Stimulated activated CD4-positive, alpha-beta T cell treated with anti-CD3 and anti-CD28 coated beads, Interleukin-1b, Interleukin-23, amount 100 ng/mL, for 24 hours (primary cell): ENCODE data around the gene RIOK1.

Experiments used
- DNase-seq, 4 experiments: peaks; one replicate each; pipeline ENCODE4 v3.0.0-alpha.2; 2020; ENCODE audit warnings: low read depth in 4 of 4, low spot score in 1 of 4

The RIOK1 gene

DNA sequence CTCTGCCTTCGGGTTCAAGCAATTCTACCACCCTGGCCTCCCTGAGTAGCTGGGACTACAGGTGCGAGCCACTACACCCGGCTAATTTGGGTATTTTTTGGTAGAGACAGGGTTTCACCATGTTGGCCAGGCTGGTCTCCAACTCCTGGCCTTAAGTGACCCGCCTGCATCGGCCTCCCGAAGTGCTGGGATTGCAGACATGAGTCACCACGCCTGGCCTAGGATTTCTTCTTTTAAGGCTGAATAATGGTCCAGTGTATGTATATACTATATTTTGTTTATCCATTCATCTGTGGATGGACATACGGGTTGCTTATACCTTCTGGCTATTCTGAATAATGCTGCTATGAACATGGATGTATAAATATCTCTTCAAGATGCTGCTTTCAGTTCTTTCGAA, 17.1 kb downstream of the RIOK1 start:
- no peak for DNase-seq

DNA sequence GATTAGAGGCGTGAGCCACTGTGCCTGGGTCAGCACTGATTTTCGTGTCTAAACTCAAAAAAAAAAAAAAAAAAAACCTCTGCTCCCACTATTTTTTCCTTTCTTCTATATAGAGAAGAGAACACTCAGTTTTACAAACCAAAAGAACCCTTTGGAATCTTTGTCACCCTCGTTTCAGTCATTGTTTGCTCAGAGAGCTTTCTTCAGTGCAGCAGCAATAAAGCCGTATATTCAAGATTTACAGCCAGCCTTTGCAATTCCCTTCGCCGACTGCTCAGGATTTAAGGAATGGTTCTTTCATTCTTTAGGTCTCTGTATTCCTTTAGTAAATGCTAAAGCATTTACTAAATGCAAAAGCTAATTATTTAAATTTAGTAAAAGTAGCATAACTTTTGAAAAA, 20.1 kb downstream of the RIOK1 start:
- no peak for DNase-seq

DNA sequence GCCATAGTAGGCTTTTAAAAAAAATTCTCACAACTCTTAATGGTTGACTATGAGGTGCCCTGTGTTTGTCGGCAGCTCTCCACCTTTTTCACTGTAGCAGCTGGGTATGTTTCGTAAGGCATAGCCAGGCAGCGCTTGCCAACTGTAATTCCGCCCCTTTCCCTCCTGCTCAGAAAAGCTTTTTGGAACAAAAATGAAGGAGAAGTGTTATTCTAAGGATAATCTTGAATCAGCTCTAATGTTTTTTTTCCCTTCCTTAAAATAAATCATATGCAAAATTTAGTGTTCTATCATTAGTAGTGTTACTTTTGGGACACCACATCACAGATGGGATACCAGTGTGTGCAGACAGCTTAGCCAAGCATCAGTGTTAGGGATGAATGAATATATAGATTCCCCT, 21.2 kb downstream of the RIOK1 start:
- no peak for DNase-seq

DNA sequence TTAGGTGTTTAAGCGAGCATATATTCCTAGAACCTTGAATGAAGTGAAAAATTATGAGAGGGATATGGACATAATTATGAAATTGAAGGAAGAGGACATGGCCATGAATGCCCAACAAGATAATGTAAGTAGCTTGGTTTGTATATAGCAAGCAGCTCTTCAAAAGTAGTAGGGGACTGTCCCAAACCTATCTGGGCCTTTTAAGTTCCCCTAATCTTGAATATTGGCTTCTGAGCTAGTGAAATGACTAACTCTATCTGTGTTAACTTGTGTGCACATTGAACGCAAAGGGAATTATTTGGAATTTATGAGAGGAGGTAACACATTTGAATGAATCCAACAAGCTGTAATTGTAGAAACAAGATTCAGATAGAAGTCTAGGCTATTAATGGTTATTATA, 21.7 kb downstream of the RIOK1 start:
- DNase-seq = no peak

DNA sequence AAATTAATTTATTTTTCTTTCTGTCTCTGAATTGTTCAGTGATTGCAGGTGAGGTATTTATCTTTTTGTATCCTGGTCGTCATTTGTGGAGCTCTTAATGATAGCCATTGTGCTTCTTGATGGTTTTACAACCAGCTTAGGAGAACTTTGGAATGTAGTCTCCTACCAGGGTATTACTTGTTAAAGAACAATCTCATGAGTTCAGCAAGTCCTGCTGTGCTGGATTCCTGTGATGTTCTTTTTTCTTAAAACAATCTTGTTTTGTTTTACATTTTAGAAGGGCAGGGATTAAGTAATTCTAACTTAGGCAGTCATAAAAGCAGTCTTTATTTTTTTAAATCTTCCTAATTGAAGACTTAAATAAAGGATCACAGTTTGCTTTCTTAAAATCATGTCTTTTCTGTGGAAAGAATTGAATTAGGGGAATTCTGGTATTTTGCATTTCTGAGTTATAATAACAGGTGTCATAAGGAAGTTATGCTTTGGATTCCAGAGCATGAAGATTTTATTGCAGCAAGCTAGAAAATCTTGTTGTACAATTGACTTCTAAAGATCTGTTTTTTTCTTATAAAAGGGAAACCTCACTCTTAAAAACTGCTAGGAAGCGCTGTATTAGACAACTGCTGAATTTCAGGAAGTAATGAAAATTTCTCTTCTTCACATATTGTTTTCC, 23.7 kb downstream of the RIOK1 start:
- DNase-seq = no peak

DNA sequence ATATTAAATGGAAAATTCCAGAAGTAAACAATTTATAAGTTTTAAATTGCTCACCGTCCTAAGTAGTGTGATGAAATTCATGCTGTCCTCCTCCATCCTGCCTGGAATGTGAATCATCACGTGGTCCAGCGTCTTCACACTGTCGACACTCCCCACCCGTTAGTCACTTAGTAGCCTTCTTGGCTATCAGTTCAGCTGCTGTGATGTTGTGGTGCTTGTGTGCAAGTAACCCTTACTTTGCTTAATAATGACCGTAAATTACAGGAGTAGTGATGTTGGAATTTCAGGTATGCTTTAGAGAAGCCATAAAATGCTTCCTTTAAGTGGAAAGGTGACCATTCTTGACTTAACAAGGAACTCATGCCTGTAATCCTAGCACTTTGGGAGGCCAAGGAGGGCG, 25.2 kb downstream of the RIOK1 start:
- DNase-seq = no peak

DNA sequence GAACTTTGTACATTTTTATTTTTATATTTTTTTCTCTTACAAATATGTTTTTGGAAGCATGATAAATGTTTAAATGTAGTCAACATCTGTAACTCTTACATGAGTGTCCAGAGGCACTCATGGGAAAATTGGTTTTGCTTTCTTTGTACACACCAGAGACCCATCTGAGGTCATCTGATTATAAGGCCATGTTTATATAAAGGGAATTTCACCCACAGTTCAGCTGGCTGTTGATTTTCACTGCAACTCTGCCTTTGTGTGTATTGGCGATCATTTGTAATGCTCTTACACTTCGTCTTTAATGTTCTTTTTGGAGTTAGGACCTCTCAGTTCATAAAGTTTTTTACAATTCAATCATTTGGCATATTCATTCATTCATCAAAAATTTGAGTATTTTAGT, 28.1 kb downstream of the RIOK1 start:
- DNase-seq = no peak

DNA sequence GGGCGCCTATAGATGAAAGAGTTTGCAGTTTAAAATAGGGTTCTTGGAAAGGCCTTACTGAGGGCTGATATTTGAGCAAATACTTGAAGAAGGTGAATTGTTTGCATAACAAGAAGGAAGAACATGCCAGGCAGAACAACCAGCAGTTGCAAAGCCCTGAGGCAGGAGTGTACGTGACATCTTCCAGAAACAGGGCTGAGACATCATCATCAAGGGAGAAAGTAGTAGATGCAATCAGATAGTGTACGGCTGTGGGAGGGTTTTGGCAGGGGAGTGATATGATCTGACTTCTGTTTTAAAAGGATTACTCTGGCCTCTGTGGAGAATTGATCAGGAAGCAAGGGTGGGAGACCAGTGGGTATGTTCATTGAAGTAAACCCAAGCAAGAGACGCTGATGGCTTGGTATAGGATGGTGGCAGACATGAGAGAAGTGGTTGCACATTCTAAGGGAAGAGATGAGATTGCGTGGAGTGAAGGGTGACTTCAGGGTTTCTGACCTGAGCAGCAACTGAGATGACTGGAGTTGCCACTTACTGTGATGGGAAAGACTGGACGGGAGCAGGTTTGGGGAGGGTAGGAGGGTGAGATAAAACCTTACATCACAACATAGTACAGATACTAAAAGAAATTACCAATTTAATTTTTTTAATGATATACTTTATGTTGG, 28.8 kb downstream of the RIOK1 start:
- DNase-seq = no peak

DNA sequence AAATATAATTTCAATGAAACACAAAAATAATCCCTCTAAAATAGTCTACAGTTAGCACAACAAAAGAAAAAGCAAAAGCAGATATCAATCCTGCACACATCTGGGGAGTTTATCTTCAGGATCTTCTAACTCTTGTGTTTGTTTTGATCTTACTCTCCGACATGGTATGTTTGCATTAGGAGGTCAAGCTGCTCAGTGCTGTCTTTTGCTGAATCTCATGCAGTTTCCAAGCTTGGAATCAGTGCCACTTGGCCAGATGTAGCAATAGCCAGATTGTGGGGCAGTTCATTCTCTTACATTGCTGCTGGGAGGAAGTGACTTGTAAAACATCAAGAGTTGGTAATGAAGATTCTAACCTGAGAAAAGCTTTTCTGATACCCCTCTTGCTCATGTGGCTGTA, 29.5 kb downstream of the RIOK1 start:
- no peak for DNase-seq

DNA sequence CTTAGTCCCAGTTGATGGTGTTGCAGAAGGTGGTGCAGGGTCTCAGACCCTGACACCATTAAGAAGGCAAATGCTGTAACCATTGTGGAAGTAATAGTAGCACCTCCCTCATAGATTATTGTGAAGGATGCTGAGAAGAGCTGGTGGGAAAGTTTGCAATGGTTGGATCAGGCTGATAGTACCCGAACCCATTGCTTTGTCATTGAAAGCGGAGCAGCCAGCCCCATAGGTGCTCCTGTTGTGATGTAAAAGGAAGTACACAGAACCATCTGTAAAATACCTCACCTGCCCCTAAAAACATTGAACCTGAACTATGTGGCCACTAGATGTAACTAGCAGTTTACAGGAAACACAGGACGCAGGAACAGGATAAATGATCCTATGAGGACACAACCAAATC, 31.5 kb downstream of the RIOK1 start:
- no peak for DNase-seq

DNA sequence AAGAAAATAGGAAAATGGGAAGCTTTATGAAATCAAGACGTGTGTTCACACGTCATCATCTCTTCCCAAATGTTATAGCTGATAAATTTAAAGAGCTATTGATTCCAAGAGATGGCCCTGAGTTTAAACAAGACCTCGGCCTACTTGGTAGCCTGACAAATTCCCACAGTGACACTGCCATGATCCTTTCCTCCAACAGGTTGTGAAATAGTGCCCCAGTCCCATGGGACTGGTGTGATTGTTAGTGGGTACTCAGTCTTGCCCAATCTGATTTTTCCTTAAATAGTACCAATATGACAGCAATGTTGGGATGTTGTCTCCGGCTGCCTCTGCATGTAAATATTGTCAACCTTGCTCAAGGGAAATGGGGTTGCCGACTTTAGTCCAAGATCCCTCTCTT, 34.5 kb downstream of the RIOK1 start:
- no peak for DNase-seq

DNA sequence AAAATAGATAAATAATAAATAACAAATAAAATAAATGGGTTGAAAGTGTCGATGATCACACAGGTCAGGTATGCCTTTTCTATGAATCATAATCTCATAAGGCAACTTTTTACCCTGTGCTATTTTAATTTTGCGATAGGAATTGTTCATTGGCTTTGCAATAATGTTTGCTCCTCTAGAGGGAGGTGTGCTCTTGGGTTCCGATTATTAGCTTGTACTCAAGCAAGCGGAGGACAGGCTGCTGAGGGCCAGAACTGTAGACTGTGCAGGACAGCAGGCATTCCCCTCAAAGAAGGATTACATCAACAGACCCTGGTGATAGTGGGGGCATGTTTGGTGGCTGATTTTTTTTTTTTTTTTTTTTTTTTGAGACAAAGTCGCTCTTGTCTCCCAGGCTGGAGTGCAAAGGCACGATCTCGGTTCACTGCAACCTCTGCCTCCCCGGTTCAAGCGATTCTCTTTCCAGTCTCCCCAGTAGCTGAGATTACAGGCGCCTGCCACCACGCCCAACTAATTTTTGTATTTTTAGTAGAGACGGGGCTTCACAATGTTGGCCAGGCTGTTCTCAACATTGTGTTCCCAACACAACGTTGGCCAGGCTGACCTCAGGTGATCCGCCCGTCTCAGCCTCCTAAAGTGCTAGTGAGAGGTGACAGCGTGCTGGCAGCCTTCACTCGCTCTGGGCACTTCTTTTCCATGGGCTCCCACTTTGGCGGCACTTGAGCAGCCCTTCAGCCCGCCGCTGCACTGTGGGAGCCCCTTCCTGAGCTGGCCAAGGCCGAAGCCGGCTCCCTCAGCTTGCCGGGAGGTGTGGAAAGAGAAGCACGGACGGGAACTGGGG, 35.6 kb downstream of the RIOK1 start:
- no peak for DNase-seq

DNA sequence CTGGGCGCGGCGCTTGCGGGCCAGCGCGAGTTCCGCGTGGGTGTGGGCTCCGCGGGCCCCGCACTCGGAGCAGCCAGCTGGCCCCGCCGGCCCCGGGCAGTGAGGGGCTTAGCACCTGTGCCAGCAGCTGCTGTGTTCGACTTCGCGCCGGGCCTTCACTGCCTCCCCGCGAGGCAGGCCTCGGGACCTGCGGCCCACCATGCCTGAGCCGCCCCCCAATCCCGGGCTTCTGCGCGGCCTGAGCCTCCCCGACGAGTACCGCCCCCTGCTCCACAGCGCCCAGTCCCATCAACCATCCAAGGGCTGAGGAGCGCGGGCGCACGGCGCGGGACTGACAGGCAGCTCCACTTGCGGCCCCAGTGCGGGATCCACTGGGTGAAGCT, 36.2 kb downstream of the RIOK1 start:
- DNase-seq = no peak

DNA sequence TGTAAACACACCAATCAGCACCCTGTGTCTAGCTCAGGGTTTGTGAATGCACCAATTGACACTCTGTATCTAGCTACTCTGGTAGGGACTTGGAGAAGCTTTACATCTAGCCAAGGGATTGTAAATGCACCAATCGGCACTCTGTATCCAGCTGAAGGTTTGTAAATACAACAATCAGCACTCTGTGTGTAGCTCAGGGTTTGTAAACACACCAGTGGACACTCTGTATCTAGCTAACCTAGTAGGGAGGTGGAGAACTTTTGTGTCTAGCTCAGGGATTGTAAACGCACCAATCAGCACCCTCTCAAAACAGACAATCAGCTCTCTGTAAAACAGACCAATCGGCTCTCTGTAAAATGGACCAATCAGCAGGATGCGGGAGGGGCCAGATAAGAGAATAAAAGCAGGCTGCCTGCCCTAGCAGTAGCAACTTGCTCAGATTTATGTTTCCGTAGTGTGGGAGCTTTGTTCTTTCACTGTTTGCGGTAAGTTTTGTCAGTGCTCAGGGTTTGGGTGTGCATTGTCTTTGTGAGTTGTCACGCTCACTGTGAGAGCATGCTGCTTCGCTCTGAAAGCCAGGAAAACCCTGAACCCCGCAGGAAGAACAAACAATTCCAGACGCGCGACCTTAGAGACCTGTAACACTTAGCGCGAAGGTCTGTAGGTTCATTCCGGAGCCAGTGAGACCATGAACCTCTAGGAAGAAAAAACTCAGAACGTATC, 37.0 kb downstream of the RIOK1 start:
- no peak for DNase-seq

DNA sequence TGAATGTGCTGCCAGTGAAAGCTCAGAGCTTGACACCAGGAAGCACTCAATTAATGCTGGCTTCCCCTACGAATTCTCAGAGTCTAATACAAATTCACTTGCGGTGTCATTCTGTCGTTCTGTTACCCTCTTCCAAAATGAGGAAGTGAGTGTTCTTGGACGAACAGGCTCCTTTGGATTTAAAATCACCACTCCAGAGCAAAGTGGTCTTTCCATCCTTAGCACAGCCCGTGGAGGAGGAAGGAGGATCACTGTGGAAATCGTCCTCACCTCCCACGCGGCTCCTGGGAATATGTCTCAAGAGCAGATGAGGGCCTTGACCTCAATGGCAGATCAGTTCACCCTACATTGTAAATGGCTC, 41.7 kb downstream of the RIOK1 start:
- DNase-seq = no peak

DNA sequence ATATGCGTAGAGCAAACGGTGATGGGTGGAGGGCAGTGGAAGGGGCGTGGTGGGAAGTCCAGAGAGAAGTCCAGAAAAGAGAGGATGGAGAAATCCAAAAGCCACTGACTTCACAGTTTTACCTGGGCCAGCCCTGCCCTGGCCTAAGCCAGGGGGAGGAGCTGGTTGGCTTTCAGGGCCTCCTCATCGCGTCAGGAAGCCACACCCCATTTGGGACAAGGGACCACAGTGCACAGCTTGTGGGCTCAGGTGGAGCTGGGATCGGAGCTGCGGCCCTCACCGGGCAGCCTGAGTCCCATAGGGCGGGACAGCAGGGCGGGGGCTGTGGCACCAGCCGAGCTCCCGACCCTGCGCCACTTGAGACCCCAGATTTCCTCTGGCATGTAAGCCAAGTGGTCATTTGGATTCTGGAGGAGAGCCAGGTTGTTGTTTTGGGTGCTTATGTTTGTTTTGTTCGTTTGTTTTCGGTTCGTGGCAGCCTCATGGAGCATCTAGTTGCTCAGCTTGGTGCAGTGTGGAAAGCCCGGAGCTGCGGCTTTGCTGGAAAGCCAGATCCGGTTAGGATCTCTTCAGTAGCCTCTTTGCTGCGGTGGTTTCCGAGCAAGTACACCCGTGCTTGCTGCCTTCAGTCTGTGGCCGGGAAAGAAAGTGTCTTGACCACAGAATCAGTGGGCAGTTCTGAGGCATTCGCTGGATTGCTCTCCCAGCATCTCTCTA, 42.2 kb downstream of the RIOK1 start:
- DNase-seq = no peak

DNA sequence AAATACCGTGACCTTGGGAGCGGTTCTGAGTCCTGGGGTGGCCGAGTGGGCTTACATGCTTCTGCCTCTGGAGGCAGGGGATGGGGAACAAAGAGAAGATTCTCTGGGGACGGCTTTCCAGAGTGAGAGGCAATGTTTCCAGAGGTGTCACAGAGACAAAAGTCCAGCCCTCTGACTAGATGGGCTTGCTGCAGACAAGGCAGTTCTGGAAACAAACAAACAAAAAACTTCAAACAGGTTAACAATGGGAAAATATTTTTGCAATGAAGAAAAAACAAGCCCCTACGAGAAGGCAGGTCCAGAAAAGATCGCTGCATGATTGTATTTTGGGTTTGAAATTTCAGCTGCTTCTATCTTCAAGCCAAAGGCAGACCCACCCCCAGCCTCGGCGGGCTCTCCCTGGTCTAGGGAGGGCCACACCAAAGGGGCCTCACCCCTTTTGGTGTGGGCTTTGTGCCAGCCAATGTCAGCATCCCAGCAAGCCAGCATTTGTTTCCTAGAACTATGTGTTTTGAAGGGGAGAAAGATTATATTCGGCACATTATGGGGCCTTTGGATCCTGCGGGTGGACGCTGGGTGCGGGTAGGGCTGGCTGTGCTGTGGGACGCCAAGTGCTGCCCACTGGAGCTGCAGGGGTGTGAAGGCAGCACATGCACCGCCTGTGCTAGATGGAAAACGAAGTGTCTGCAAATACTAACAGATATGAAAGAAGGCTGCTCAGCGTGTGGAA, 42.9 kb downstream of the RIOK1 start:
- DNase-seq = no peak

DNA sequence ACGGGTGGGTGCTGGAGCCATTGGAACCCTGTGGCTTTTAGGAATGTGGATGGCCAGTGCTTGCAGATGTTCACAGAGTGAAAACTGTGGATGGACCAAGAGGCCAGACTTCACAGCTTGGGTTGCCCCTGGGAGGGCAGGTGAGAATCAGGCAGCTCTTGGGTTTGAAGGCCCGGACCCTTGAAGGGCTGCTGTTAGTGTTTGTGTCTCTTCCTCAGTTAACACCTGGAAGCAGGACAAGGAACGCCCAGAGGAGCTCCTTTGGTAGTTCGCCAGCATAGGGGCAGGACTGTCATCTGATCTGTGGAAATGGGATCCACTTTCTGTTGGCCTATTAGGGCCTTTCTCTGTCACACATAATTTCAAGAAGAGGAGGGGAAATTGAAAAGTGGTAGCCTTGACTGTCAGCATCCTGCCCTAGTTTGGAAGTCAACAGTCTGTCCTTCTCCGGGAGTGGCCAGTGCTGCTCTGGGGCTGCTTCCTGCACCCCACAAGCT, 43.6 kb downstream of the RIOK1 start:
- DNase-seq = no peak

DNA sequence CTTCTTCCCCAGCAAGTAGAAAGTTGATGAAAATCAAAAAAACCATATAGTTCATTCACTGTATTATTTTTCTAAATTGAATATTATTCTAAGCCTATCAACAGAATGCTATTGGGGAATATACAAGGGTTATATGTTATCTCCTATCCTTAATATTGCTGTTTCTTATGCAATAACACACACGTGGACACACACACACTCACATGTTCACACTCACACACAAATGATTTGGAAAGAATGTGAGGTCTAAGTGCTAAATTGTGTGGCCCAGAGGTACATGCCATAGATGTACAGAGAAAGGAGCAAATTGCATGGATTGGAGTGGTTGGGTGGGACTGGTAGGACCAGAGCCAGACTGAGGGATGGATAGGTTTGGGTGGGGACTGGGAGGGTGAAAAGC, 45.1 kb downstream of the RIOK1 start:
- DNase-seq = no peak

DNA sequence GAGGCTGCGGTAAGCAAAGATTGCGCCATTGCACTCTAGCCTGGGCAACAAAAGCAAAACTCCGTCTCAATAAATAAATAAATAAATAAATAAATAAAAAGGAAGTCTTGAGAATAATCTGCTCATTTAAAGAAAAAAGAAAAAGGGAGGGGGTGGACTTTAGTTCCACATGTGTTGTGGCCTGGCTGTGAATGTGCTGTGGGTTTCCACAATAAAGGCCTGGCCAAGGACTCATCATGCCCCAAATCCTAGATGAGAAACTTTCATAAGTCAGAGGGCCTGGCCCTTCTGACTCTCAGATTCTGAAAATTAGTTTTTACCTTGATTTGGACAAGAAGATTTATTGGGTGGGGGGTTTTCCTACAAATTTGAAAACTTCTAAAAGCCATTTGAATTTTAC, 48.4 kb downstream of the RIOK1 start:
- no peak for DNase-seq
